Psoas muscle (tissue), 8 donors: ENCODE measurements around the gene UCN3. TPM values are rescaled to one million over a fixed set of nuclear protein-coding genes. Genes with fewer than 3 reads are reported as not detected.

Experiments used
- ATAC-seq, 4 donors: fragments of 200-7000 bp; cut with Tn5 transposase; one replicate each; pipeline ENCODE4 v1.9.1; 2020; ENCODE audit warnings: moderate library complexity in 3 of 4, mild to moderate bottlenecking in 2 of 4
- DNase-seq, 2 donors: peaks; one replicate each; pipeline ENCODE4 v3.0.0-alpha.2; 2020
- H3K27ac ChIP-seq: fragments of 200-600 bp; one replicate; pipeline ENCODE4 v1.8.0; 2022
- H3K27me3 ChIP-seq, 3 donors: fragments of 200-600 bp in 1 of 3; one replicate each; pipeline versions ENCODE4 v1.6.1 to v1.8.0; 2013 to 2022; ENCODE audit warnings: low read length in 2 of 3, mild to moderate bottlenecking in 2 of 3, moderate library complexity in 1 of 3; ENCODE audit not compliant: insufficient read depth in 3 of 3
- H3K36me3 ChIP-seq, 2 donors: fragments of 200-600 bp in 1 of 2; one replicate each; pipeline versions ENCODE4 v1.6.1 to v1.8.0; 2013 to 2022; ENCODE audit warnings: low read depth in 1 of 2, mild to moderate bottlenecking in 1 of 2, moderate library complexity in 1 of 2; ENCODE audit not compliant: insufficient read depth in 1 of 2
- H3K4me1 ChIP-seq: fragments of 200-600 bp; one replicate; pipeline ENCODE4 v1.8.0; 2022
- H3K4me3 ChIP-seq: fragments of 200-600 bp; one replicate; pipeline ENCODE4 v1.8.0; 2022; ENCODE audit warnings: mild to moderate bottlenecking
- H3K9me3 ChIP-seq: fragments of 200-600 bp; one replicate; pipeline ENCODE4 v1.8.0; 2022
- WGBS, 3 donors: extraction: QIAGEN DNeasy Blood & Tissue Kit; methylation state at CpG; one replicate each; pipeline versions ENCODE4 v1.1.6 to v1.1.7; 2013; 5-methylcytosine and 5-hydroxymethylcytosine counted together
- intact Hi-C, 2 donors: fragments of 100-400 bp; cut with DNase I; formaldehyde crosslinking; loops; one replicate each; pipeline versions ENCODE4 v1.11.0 to v1.14.2; 2022
- polyA plus RNA-seq, 3 donors: library from polyadenylated mRNA; stranded (reverse); fragments of 200-250 nt; gene quantifications; one replicate each; pipeline ENCODE4 v1.2.3, GENCODE V29; 2013
- total RNA-seq, 4 donors: library from RNA; stranded (reverse); fragmentation: NEBNext Ultra II Directional in 2 of 4; extraction: Animal tissue kit (Norgen Biotek cat#: 25700) in 2 of 4; gene quantifications; one replicate each; pipeline versions ENCODE4 v1.2.1 to v1.2.4, GENCODE V29; 2021 to 2023
- TF ChIP-seq, protein P1 (sequence below): fragments of 200-600 bp; IDR thresholded peaks from one replicate; pipeline ENCODE4 v1.8.0; 2022; ENCODE audit warnings: antibody characterized with exemption
- donor health status: healthy with polysubstance abuse.
- donor health status: DM: no; HTN: no; CAD: no; lungs with moderate emphysema.
- donor health status: Bipolar disorder and iron deficiency.
- donor health status: healthy.
- donor health status: DM: yes; HTN: yes; CAD: no.
- donor health status: DM: no; HTN: no; CAD: no.
- donor health status: DM: no; HTN: no; CAD: no.
- donor health status: DM: yes; HTN: yes; CAD: no.

The UCN3 gene
- total and polyA plus RNA-seq, 7 donors, result not detected

DNA sequence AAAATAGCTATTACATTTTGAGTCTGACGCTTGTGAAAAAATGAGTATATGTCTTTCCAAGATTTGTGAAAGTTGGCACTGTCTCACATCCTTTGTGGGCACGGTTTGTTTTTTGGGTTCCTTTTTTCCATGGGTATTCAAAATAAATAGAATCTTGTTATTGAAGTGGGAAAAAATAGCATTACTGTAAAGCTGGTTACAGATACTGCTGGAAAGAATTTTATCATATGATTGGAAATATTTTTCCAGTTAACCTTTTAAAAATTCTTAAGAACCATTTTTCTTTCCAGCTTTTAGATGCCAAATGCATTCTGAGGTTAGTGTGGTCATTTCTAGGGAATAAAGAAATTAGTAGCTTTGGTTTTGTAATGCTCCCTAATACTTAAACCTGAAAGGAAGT, 59.0 kb downstream of the UCN3 start:
- ATAC-seq (no peak), DNase-seq (no peak)
- Histone ChIP-seq H3K27me3 (no peaks in the 10 kb centered on the region), H3K27ac (no peak overlapping the region), H3K36me3 (peaks cover 0 to 6% of the 10 kb centered on the region in 2 donors), H3K4me3 (no peak overlapping the region), H3K4me1 (peaks cover 7% of the 10 kb centered on the region), H3K9me3 (no peaks in the 10 kb centered on the region)
- intact Hi-C loops, result no loop called here
- TF ChIP-seq, protein P1, sequence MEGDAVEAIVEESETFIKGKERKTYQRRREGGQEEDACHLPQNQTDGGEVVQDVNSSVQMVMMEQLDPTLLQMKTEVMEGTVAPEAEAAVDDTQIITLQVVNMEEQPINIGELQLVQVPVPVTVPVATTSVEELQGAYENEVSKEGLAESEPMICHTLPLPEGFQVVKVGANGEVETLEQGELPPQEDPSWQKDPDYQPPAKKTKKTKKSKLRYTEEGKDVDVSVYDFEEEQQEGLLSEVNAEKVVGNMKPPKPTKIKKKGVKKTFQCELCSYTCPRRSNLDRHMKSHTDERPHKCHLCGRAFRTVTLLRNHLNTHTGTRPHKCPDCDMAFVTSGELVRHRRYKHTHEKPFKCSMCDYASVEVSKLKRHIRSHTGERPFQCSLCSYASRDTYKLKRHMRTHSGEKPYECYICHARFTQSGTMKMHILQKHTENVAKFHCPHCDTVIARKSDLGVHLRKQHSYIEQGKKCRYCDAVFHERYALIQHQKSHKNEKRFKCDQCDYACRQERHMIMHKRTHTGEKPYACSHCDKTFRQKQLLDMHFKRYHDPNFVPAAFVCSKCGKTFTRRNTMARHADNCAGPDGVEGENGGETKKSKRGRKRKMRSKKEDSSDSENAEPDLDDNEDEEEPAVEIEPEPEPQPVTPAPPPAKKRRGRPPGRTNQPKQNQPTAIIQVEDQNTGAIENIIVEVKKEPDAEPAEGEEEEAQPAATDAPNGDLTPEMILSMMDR, result no peak
- 33 to 38% (median 34%) methylated on average over 2 of the region's 2 CpGs for WGBS, 3 donors

Other genes with a start within 250 kb of the UCN3 start
- gene AKR1C8, start 179.8 kb upstream of the UCN3 start, total RNA-seq, result not detected
- gene AKR1C8, start 179.8 kb upstream of the UCN3 start, polyA plus RNA-seq, result not detected
- gene AKR1C4, start 168.1 kb upstream of the UCN3 start, total RNA-seq, result not detected
- gene AKR1C4, start 168.1 kb upstream of the UCN3 start, polyA plus RNA-seq, result not detected
- gene TUBAL3, start 39.9 kb downstream of the UCN3 start, total RNA-seq, result under 1 TPM in 2 of 4 donors, not detected in 2; 0.15 to 0.16 TPM
- under 1 TPM; 0.06 to 0.23 (median 0.10) TPM for gene TUBAL3, start 39.9 kb downstream of the UCN3 start, polyA plus RNA-seq
- gene NET1, start 47.6 kb downstream of the UCN3 start, total RNA-seq, result 10 to 100 TPM; 35.6 to 44.0 (median 42.0) TPM
- 10 to 100 TPM; 14.3 to 20.7 (median 18.3) TPM for gene NET1, start 47.6 kb downstream of the UCN3 start, polyA plus RNA-seq
- not detected for gene CALML5, start 134.6 kb downstream of the UCN3 start, total RNA-seq
- not detected for gene CALML5, start 134.6 kb downstream of the UCN3 start, polyA plus RNA-seq
- not detected for gene CALML3, start 160.0 kb downstream of the UCN3 start, total RNA-seq
- under 1 TPM in 1 of 3 donors, not detected in 2; 0.03 TPM for gene CALML3, start 160.0 kb downstream of the UCN3 start, polyA plus RNA-seq